Lung (tissue), 16 donors: ENCODE measurements around the gene CDC123. TPM values are rescaled to one million over a fixed set of nuclear protein-coding genes. Genes with fewer than 3 reads are reported as not detected.

Experiments used
- ATAC-seq: fragments of 200-7000 bp; cut with Tn5 transposase; one replicate; pipeline ENCODE4 v1.9.1; 2020; ENCODE audit warnings: moderate number of reproducible peaks; ENCODE audit not compliant: insufficient read depth, low FRiP score
- DNase-seq, 3 donors: peaks; one replicate each; pipeline ENCODE4 v3.0.0-alpha.2; 2013 to 2017
- H3K27ac ChIP-seq, 2 donors: one replicate each; pipeline ENCODE4 v1.5.1; 2013; ENCODE audit warnings: mild to moderate bottlenecking in 2 of 2, moderate library complexity in 2 of 2, control low read depth in 1 of 2, inconsistent platforms in 1 of 2, low read depth in 1 of 2, low read length in 1 of 2
- H3K27me3 ChIP-seq, 3 donors: one replicate each; pipeline ENCODE4 v1.5.1; 2013; ENCODE audit warnings: low read length in 2 of 3; ENCODE audit not compliant: control insufficient read depth in 3 of 3, insufficient read depth in 3 of 3
- H3K36me3 ChIP-seq, 4 donors: one replicate each; pipeline ENCODE4 v1.5.1; 2013; ENCODE audit warnings: low read length in 4 of 4, mild to moderate bottlenecking in 1 of 4, moderate library complexity in 1 of 4; ENCODE audit not compliant: control insufficient read depth in 4 of 4, insufficient read depth in 4 of 4
- H3K4me1 ChIP-seq, 5 donors: one replicate each; pipeline ENCODE4 v1.5.1; 2013; ENCODE audit warnings: low read length in 5 of 5, mild to moderate bottlenecking in 2 of 5, moderate library complexity in 1 of 5; ENCODE audit not compliant: control insufficient read depth in 5 of 5, insufficient read depth in 5 of 5
- H3K4me3 ChIP-seq: one replicate; pipeline ENCODE4 v1.5.1; 2013; ENCODE audit warnings: mild to moderate bottlenecking, control low read depth, moderate library complexity
- H3K9ac ChIP-seq, 2 donors: one replicate each; pipeline ENCODE4 v1.5.1; 2013; ENCODE audit warnings: low read length in 2 of 2, control low read depth in 1 of 2; ENCODE audit not compliant: insufficient read depth in 1 of 2
- H3K9me3 ChIP-seq, 4 donors: one replicate each; pipeline ENCODE4 v1.5.1; 2013; ENCODE audit warnings: low read length in 3 of 4, mild to moderate bottlenecking in 1 of 4, moderate library complexity in 1 of 4; ENCODE audit not compliant: control insufficient read depth in 4 of 4, insufficient read depth in 3 of 4
- CTCF ChIP-seq: IDR thresholded peaks from 2 replicates; pipeline ENCODE4 v1.5.1; 2012; ENCODE audit warnings: mild to moderate bottlenecking; ENCODE audit errors: control extremely low read depth, extremely low read depth
- WGBS, 2 donors: extraction: QIAGEN DNeasy Blood & Tissue Kit; methylation state at CpG; one replicate each; pipeline ENCODE4 v1.1.7; 2013; 5-methylcytosine and 5-hydroxymethylcytosine counted together
- long read RNA-seq, 5 donors: transcript quantifications; one replicate each; lab custom pipeline, GENCODE V29; 2026
- polyA plus RNA-seq, 2 donors: library from polyadenylated mRNA; stranded (reverse); fragments of 200-250 nt; gene quantifications; one replicate each; pipeline ENCODE4 v1.2.1, GENCODE V29; 2013
- total RNA-seq, 2 donors: library from RNA; depleted of rRNA in 1 of 2; stranded (reverse); fragments of >200 nt in 1 of 2; gene quantifications; one replicate each; pipeline ENCODE4 v1.2.1, GENCODE V29; 2014 to 2021
- donor health status: control.
- donor health status: control.
- donor health status: Bipolar disorder and iron deficiency.
- donor health status: healthy.
- donor health status: DM: yes; HTN: yes; CAD: no.

CDC123 gene
- total RNA-seq (10 to 100 TPM; 44.5 to 64.3 TPM), polyA plus RNA-seq (10 to 100 TPM; 25.8 to 74.8 TPM)
- long read RNA-seq, donor 1, transcript CDC123-201 (13 exons, 1,542 nt) = major isoform, 19 of 50 reads
- long read RNA-seq, donor 1, partial matches to known transcripts = 30 of 50 reads
- long read RNA-seq, donor 1, other reads (novel, unspliced or antisense) = 0 of 50 reads
- long read RNA-seq, donor 2, partial matches to known transcripts = 5 of 9 reads
- long read RNA-seq, donor 2, other reads (novel, unspliced or antisense) = 0 of 9 reads
- long read RNA-seq, donor 3, transcript CDC123-201 (13 exons, 1,542 nt) = major isoform, 11 of 29 reads
- long read RNA-seq, donor 3, partial matches to known transcripts = 18 of 29 reads
- long read RNA-seq, donor 3, other reads (novel, unspliced or antisense) = 0 of 29 reads
- long read RNA-seq, donor 4, transcript CDC123-201 (13 exons, 1,542 nt) = major isoform, 9 of 21 reads
- long read RNA-seq, donor 4, partial matches to known transcripts = 11 of 21 reads
- long read RNA-seq, donor 4, other reads (novel, unspliced or antisense) = 0 of 21 reads
- long read RNA-seq, donor 5, transcript CDC123-201 (13 exons, 1,542 nt) = major isoform, 30 of 59 reads
- long read RNA-seq, donor 5, partial matches to known transcripts = 26 of 59 reads
- long read RNA-seq, donor 5, other reads (novel, unspliced or antisense) = 0 of 59 reads

GRCh38 chr10:12195603-12196506 is at the start of gene CDC123, which contains the start of gene NUDT5:
Gene CDC123 (plus strand): TSS chr10:12196188. CDS start chr10:12196246, 58 bp downstream.
Gene NUDT5 (minus strand): TSS chr10:12195891. CDS start chr10:12186291, 9,600 bp downstream.
- peaks cover 3 to 16% (median 7%) of the 10 kb centered on the region in 5 donors for H3K4me1 ChIP-seq
- peak; percentile 93 for ATAC-seq
- TF ChIP-seq CTCF = no peak
- no peaks in the 10 kb centered on the region for H3K27me3 ChIP-seq
- 0% methylated on average over 62 of the region's 62 CpGs for WGBS, 2 donors
- peak; percentile 86 to 95 (median 93) for DNase-seq
- peak within 1 kb of the TSS; percentile 82 to 83 for H3K9ac ChIP-seq
- no peaks in the 10 kb centered on the region for H3K9me3 ChIP-seq
- H3K27ac ChIP-seq = peak within 1 kb of the TSS; percentile 86 to 92
- peak within 1 kb of the TSS; percentile 79 for H3K4me3 ChIP-seq
- H3K36me3 ChIP-seq = peaks cover 6 to 9% (median 7%) of the 10 kb centered on the region in 4 donors

- 71 to 82% methylated on average over 4 of the region's 4 CpGs for WGBS, 2 donors
- Histone ChIP-seq H3K9me3 (no peaks in the 10 kb centered on the region), H3K4me3 (no peak overlapping the region), H3K27me3 (no peaks in the 10 kb centered on the region), H3K27ac (no peak overlapping the region), H3K36me3 (peaks cover 7 to 13% (median 9%) of the 10 kb centered on the region in 4 donors), H3K9ac (no peak overlapping the region), H3K4me1 (no peaks in the 10 kb centered on the region)
- DNase-seq = no peak
- TF ChIP-seq CTCF = no peak
- no peak for ATAC-seq
These were observed 45.8 kb upstream of the CDC123 start for GRCh38 chr10:12150163-12150562.

GRCh38 chr10:12154516-12154915 is 41.5 kb upstream of the CDC123 start:
- no peak overlapping the region for H3K9ac ChIP-seq
- H3K27ac ChIP-seq = no peak overlapping the region
- no peak for TF ChIP-seq CTCF
- no peak for ATAC-seq
- WGBS, 2 donors = 94 to 95% methylated on average over 6 of the region's 6 CpGs
- no peaks in the 10 kb centered on the region for H3K4me1 ChIP-seq
- H3K36me3 ChIP-seq = peaks cover 11 to 22% (median 15%) of the 10 kb centered on the region in 4 donors
- no peaks in the 10 kb centered on the region for H3K9me3 ChIP-seq
- no peak for DNase-seq
- no peak overlapping the region for H3K4me3 ChIP-seq
- H3K27me3 ChIP-seq = no peaks in the 10 kb centered on the region
